WTC11 (cell line): ENCODE measurements around the gene RALY. TPM values are rescaled to one million over a fixed set of nuclear protein-coding genes. Genes with fewer than 3 reads are reported as not detected.
"Not testable (repeated sequence)": the region's sequence is repeated elsewhere in the genome, so short reads cannot be mapped to it uniquely, and the experiment has no call there.

Source experiments
- ATAC-seq: fragments of 200-7000 bp; cut with Tn5 transposase; 2 replicates; pipeline ENCODE4 v1.10.0; 2021; ENCODE audit warnings: mild to moderate bottlenecking, moderate library complexity
- CTCF ChIA-PET: fragments of 300-600 bp; sonication (Branson Sonifier 250); formaldehyde crosslinking; loops from one replicate; lab custom pipeline; 2021; ENCODE audit warnings: antibody characterized with exemption; lab: Charles Lee
- POLR2A ChIA-PET: fragments of 350-600 bp; sonication (Branson Sonifier 250); formaldehyde crosslinking; loops from one replicate; lab custom pipeline; 2021; ENCODE audit warnings: antibody characterized with exemption; lab: Charles Lee
- DNase-seq: peaks from one replicate; pipeline ENCODE4 v3.0.0; 2021; ENCODE audit warnings: low spot score
- H3K27ac Mint-ChIP-seq: 2 replicates; pipeline ENCODE4 v1.8.0; 2021; ENCODE audit warnings: mixed read lengths
- H3K27me3 Mint-ChIP-seq: 2 replicates; pipeline ENCODE4 v1.8.0; 2021; ENCODE audit warnings: low read depth, mild to moderate bottlenecking, moderate library complexity, mixed read lengths
- H3K36me3 Mint-ChIP-seq: 2 replicates; pipeline ENCODE4 v1.8.0; 2021; ENCODE audit warnings: mixed read lengths
- H3K4me1 Mint-ChIP-seq: 2 replicates; pipeline ENCODE4 v1.8.0; 2022; ENCODE audit warnings: mixed read lengths
- H3K4me3 Mint-ChIP-seq: 2 replicates; pipeline ENCODE4 v1.8.0; 2021; ENCODE audit warnings: mild to moderate bottlenecking, moderate library complexity, mixed read lengths
- H3K9me3 Mint-ChIP-seq: 2 replicates; pipeline ENCODE4 v1.8.0; 2021; ENCODE audit warnings: mixed read lengths
- GABPB1 ChIP-seq: sonication (generic); formaldehyde crosslinking; IDR thresholded peaks from 2 replicates; pipeline ENCODE4 v1.8.1; 2023; ENCODE audit warnings: mild to moderate bottlenecking, missing genetic modification reagents
- microRNA-seq: library from miRNA; unstranded; fragments of <30 nt; microRNA quantifications from one replicate; pipeline ENCODE4 v1.2.0, GENCODE V29; 2022; ENCODE audit warnings: borderline number of aligned reads
- total RNA-seq: library from RNA; stranded (reverse); gene quantifications from 3 replicates; pipeline ENCODE4 v1.2.3, GENCODE V29; 2021

RALY gene
- total RNA-seq, 1 experiment from 2014 or later = 164 TPM

DNA sequence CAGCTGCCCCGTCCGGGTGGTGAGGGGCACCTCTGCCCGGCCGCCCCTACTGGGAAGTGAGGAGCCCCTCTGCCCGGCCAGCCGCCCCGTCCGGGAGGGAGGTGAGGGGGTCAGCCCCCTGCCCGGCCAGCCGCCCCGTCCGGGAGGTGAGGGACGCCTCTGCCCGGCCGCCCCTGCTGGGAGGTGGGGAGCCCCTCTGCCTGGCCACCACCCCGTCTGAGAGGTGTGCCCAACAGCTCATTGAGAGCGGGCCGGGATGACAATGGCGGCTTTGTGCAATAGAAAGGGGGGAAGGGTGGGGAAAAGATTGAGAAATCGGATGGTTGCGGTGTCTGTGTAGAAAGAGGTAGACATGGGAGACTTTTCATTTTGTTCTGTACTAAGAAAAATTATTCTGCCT lies 139.2 kb downstream of the RALY start:
- H3K27ac Mint-ChIP-seq, H3K4me1 Mint-ChIP-seq, ATAC-seq, H3K4me3 Mint-ChIP-seq, DNase-seq, POLR2A ChIA-PET, H3K9me3 Mint-ChIP-seq: not testable (repeated sequence)
- CTCF ChIA-PET = interaction anchor here (0.6 kb wide), 1 partner anchor 46 kb away, joined by 6 read pairs; no protein-coding TSS in a partner anchor
- peaks cover 19% of the 10 kb centered on the region for H3K27me3 Mint-ChIP-seq
- peaks cover 11% of the 10 kb centered on the region; the same call in 1 of the 2 replicates for H3K36me3 Mint-ChIP-seq
- 0 out of 2 replicates have a peak, but pooled peaks have one; percentile 18 for TF ChIP-seq GABPB1

DNA sequence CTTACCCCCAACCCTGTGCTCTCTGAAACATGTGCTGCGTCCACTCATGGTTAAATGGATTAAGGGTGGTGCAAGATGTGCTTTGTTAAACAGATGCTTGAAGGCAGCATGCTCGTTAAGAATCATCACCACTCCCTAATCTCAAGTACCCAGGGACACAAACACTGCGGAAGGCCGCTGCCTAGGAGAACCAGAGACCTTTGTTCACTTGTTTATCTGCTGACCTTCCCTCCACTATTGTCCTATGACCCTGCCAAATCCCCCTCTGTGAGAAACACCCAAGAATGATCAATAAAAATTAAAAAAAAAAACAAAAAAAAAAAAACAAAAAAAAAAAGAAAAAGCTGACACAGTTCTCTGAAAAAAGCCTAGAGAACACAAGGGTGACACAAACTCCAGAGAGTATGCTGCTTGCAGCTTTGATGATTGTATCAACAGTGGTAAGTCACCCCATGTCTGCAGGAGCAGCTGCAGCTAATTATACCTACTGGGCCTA lies 139.7 kb downstream of the RALY start:
- H3K4me3 Mint-ChIP-seq, ATAC-seq, H3K9me3 Mint-ChIP-seq, H3K27ac Mint-ChIP-seq, H3K4me1 Mint-ChIP-seq, DNase-seq: not testable (repeated sequence)
- Mint-ChIP-seq H3K36me3 (peaks cover 11% of the 10 kb centered on the region; the same call in 1 of the 2 replicates), H3K27me3 (peaks cover 17% of the 10 kb centered on the region)
- ChIA-PET CTCF (interaction anchor here (0.6 kb wide), 1 partner anchor 46 kb away, joined by 6 read pairs; no protein-coding TSS in a partner anchor), POLR2A (interaction anchor here (0.7 kb wide), 1 partner anchor 448 kb away, joined by 5 read pairs; no protein-coding TSS in a partner anchor)

Small RNA genes lying within 50 kb of the gene (microRNA-seq; reads per million reads assigned to microRNA genes)
- not detected for gene MIR4755

Other genes with a start within 250 kb of the RALY start
- gene CHMP4B, start 182.6 kb upstream of the RALY start, total RNA-seq = 65.4 to 72.5 TPM (median 66.1 TPM) in 3 replicates
- gene EIF2S2, start 118.3 kb downstream of the RALY start, total RNA-seq = 103 to 124 TPM (median 104 TPM) in 3 replicates
- not detected in 3 replicates for gene ASIP, start 247.5 kb downstream of the RALY start, total RNA-seq